Pancreas (tissue), 10 donors: ENCODE measurements around the gene PIM3. TPM values are rescaled to one million over a fixed set of nuclear protein-coding genes. Genes with fewer than 3 reads are reported as not detected.
"Not testable (repeated sequence)": the region's sequence is repeated elsewhere in the genome, so short reads cannot be mapped to it uniquely, and the experiment has no call there.

Experiments
- ATAC-seq, 4 donors: fragments of 200-7000 bp; cut with Tn5 transposase; one replicate each; pipeline versions ENCODE4 v1.8.0 to v1.9.1; 2020; ENCODE audit warnings: mild to moderate bottlenecking in 4 of 4, moderate library complexity in 4 of 4
- DNase-seq, 6 donors: peaks; one replicate each; pipeline ENCODE4 v3.0.0-alpha.2; 2020
- FAIRE-seq: peaks from 2 replicates; lab custom pipeline; 2012; peaks lifted over from hg19 to GRCh38; lab: Jason Lieb, UNC
- H3K27ac ChIP-seq, 4 donors: fragments of 200-600 bp; sonication (generic); 1 replicate in 3 of 4; 2 replicates in 1 of 4; pipeline versions ENCODE4 v1.5.0 to v1.8.0; 2020
- H3K27me3 ChIP-seq, 4 donors: fragments of 200-600 bp; one replicate each; pipeline ENCODE4 v1.8.0; 2021
- H3K36me3 ChIP-seq, 3 donors: fragments of 200-600 bp; sonication (generic) in 1 of 3; one replicate each; pipeline versions ENCODE4 v1.5.0 to v1.8.0; 2020 to 2021
- H3K4me1 ChIP-seq, 3 donors: fragments of 200-600 bp; one replicate each; pipeline ENCODE4 v1.8.0; 2021
- H3K4me3 ChIP-seq, 4 donors: fragments of 200-600 bp; sonication (generic) in 2 of 4; one replicate each; pipeline versions ENCODE4 v1.5.0 to v1.8.0; 2020 to 2021
- H3K9me3 ChIP-seq, 4 donors: fragments of 200-600 bp; one replicate each; pipeline ENCODE4 v1.8.0; 2021
- CTCF ChIP-seq, 4 donors: fragments of 200-600 bp; sonication (generic) in 3 of 4; IDR thresholded peaks; one replicate each; pipeline versions ENCODE4 v1.5.0 to v1.8.0; 2021; ENCODE audit warnings: antibody characterized with exemption in 4 of 4
- WGBS, 2 donors: extraction: QIAGEN DNeasy Blood & Tissue Kit; methylation state at CpG; one replicate each; pipeline ENCODE4 v1.1.7; 2013; 5-methylcytosine and 5-hydroxymethylcytosine counted together
- intact Hi-C, 3 donors: fragments of 100-400 bp; cut with DNase I; formaldehyde crosslinking; loops; one replicate each; pipeline versions ENCODE4 v1.11.1 to v1.14.2; 2022
- polyA plus RNA-seq, 2 donors: library from polyadenylated mRNA; stranded (reverse); fragments of 200-250 nt; gene quantifications; one replicate each; pipeline ENCODE4 v1.2.3, GENCODE V29; 2013
- total RNA-seq, 6 donors: library from RNA; stranded (reverse); fragmentation: NEBNext Ultra II Directional in 4 of 6; extraction: Animal tissue kit (Norgen Biotek cat#: 25700) in 4 of 6; gene quantifications; one replicate each; pipeline versions ENCODE4 v1.2.1 to v1.2.4, GENCODE V29; 2021 to 2023
- donor health status: healthy with polysubstance abuse.
- donor health status: DM: no; HTN: no; CAD: no; lungs with moderate emphysema.
- donor health status: DM: no; HTN: no; CAD: no.
- donor health status: control.
- donor health status: control.
- donor health status: Bipolar disorder and iron deficiency.
- donor health status: DM: yes; HTN: yes; CAD: no.
- donor health status: DM: no; HTN: no; CAD: no.
- donor health status: DM: no; HTN: no; CAD: no.
- donor health status: DM: yes; HTN: yes; CAD: no.

The PIM3 gene
- total and polyA plus RNA-seq, 8 donors, result 25.8 to 90.1 (median 39.9) TPM

DNA sequence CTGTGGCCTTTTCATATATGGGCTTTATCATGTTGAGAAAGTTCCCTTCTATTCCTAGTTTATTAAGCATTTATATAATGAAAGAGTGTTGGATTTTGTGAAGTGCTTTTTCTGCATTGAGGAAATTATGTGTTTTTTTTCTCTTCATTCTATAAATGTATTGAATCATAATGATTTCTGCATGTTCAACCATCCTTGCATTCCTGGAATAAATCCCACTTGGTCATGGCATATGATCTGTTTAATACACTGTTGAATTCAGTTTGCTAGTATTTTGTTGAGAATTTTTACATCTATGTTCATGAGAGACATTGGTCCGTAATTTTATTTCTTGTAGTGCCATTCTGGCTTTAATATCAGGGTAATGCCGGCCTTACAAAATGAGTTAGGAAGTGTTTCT lies 25.8 kb downstream of the PIM3 start:
- ATAC-seq (no peak), FAIRE-seq (no peak), DNase-seq (no peak)
- no peaks in the 10 kb centered on the region for H3K36me3 ChIP-seq
- no peaks in the 10 kb centered on the region for H3K9me3 ChIP-seq
- H3K27ac ChIP-seq, result no peak overlapping the region
- H3K27me3 ChIP-seq, result peaks cover 0 to 6% (median 0%) of the 10 kb centered on the region in 4 donors
- WGBS, 2 donors, result 93 to 100% methylated on average over 2 of the region's 2 CpGs
- no peak overlapping the region for H3K4me3 ChIP-seq
- peaks cover 0 to 6% (median 3%) of the 10 kb centered on the region in 3 donors for H3K4me1 ChIP-seq
- intact Hi-C loops, result no loop called here
- no peak for TF ChIP-seq CTCF (IDR thresholded peaks at IDR 0.05)

DNA sequence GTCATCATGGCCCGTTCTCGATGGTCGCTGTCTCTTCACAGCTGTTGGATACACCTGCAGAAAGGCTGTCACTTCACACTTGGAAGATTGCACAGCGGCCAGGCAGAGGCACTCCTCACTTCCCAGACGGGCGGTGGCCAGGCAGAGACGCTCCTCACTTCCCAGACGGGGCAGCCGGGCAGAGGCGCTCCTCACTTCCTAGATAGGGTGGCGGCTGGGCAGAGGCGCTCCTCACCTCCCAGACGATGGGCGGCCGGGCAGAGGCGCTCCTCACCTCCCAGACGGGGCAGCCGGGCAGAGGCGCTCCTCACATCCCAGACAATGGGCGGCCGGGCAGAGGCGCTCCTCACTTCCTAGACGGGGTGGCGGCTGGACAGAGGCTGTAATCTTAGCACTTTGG lies 29.3 kb downstream of the PIM3 start:
- H3K27me3 ChIP-seq, H3K4me3 ChIP-seq, H3K36me3 ChIP-seq, DNase-seq, H3K9me3 ChIP-seq, ATAC-seq, FAIRE-seq, H3K27ac ChIP-seq, H3K4me1 ChIP-seq: not testable (repeated sequence)
- WGBS, 2 donors, result 92% methylated on average over 24 of the region's 24 CpGs
- intact Hi-C loops, result loop anchor here in 1 of 3 donors (5.0 kb wide), 1 partner anchor 58 kb away; no protein-coding TSS in a partner anchor

GRCh38 chr22:49991167-49991566 lies 30.6 kb downstream of the PIM3 start:
- FAIRE-seq, result no peak
- no peak overlapping the region for H3K4me3 ChIP-seq
- H3K36me3 ChIP-seq, result no peaks in the 10 kb centered on the region
- no peak overlapping the region for H3K27ac ChIP-seq
- TF ChIP-seq CTCF (IDR thresholded peaks at IDR 0.05), result no peak
- 83 to 88% methylated on average over 6 of the region's 6 CpGs for WGBS, 2 donors
- no peak for ATAC-seq
- DNase-seq, result no peak
- no peaks in the 10 kb centered on the region for H3K4me1 ChIP-seq
- intact Hi-C loops, result loop anchor here in 1 of 3 donors (5.0 kb wide), 1 partner anchor 59 kb away; no protein-coding TSS in a partner anchor
- no peaks in the 10 kb centered on the region for H3K27me3 ChIP-seq
- no peaks in the 10 kb centered on the region for H3K9me3 ChIP-seq

DNA sequence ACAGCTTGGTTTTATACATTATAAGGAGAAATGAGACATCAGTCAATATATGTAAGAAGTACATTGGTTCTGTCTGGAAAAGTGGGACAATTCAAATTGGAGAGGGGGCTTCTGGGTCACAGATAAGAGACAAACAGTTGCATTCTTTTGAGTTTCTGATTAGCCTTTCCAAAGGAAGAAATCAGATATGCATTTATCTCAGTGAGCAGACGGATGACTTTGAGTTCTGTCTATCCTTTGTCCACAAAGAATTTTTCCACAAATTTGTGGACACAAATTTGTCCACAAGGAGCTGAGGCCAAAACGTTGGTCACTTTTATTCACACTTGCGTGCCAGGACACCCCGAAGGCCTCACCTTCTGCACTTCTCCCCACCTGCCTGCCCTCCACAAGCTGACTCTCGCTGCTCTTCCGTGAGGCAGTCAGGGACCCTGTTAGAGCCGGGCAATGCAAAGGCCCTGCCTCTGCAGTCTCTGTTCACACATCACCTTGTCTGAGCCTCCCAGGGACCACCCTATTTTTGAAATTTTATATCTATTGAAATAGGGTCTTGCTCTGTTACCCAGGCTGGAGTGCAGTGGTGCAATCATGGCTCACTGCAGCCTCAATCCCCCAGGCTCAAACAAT lies 31.4 kb downstream of the PIM3 start:
- H3K36me3 ChIP-seq, result no peaks in the 10 kb centered on the region
- 82 to 87% methylated on average over 7 of the region's 7 CpGs for WGBS, 2 donors
- intact Hi-C loops, result loop anchor here in 1 of 3 donors (5.0 kb wide), 1 partner anchor 60 kb away; no protein-coding TSS in a partner anchor
- DNase-seq (no peak), FAIRE-seq (no peak), ATAC-seq (no peak)
- H3K4me3 ChIP-seq, result no peak overlapping the region
- no peak overlapping the region for H3K27ac ChIP-seq
- H3K9me3 ChIP-seq, result no peaks in the 10 kb centered on the region
- H3K4me1 ChIP-seq, result no peaks in the 10 kb centered on the region
- H3K27me3 ChIP-seq, result no peaks in the 10 kb centered on the region
- TF ChIP-seq CTCF (IDR thresholded peaks at IDR 0.05), result no peak

DNA sequence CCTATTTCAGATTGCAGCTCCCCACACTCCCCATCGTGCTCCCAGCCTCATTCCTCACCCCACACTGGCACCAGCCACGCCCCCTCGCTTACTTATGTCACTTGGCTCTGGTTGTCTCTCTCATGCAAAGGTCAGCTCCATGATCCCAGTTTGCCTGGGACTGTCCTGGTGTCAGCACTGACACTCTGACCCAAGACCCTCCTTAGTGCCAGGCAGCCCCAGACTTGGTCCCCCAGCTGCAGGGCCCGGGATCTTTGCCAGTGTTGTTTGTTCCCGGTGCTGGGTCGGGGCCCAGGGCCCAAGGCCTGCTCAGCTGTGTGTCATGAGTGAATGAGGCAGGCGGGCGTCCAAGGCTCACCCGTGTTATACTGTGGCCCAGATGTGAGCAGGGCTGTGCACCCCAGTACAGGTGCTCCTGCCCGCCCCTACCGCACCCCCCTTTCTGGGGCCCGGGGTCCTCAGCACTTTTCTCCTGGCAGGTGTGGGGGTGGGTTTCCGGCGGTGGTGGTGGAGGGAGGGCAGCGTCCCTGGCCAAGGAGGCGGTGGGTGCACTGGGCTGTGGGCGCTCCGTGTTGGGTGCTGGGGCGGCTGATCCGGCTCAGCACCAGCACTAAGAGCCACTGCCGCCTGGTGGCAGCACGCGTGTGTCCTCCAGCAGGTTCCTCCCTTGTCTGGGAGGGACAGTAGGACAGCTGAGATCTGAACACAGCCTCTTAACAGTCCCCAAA lies 32.5 kb downstream of the PIM3 start:
- ATAC-seq, result peak; percentile 76 to 96 (median 92)
- Histone ChIP-seq H3K27me3 (no peaks in the 10 kb centered on the region), H3K4me1 (no peaks in the 10 kb centered on the region), H3K9me3 (no peaks in the 10 kb centered on the region), H3K4me3 (no peak overlapping the region), H3K36me3 (no peaks in the 10 kb centered on the region), H3K27ac (no peak overlapping the region)
- 23 to 24% methylated on average over 21 to 23 of the region's 23 CpGs for WGBS, 2 donors
- no peak for FAIRE-seq
- peak; percentile 23 to 55 (median 48) for TF ChIP-seq CTCF (IDR thresholded peaks at IDR 0.05)
- DNase-seq, result peak in 5 of 6 donors; percentile 51 to 84 (median 70)
- intact Hi-C loops, result loop anchor here in 1 of 3 donors (5.0 kb wide), 1 partner anchor 61 kb away; no protein-coding TSS in a partner anchor
